ENCODE measurements around the gene IFRD2. TPM values are rescaled to one million over a fixed set of nuclear protein-coding genes. Genes with fewer than 3 reads are reported as not detected.
A peak's percentile ranks its signal among the peaks of the same experiment; 100 is the strongest.
"Not testable (repeated sequence)": the region's sequence is repeated elsewhere in the genome, so short reads cannot be mapped to it uniquely, and the experiment has no call there.

IFRD2 gene
- total and polyA plus RNA-seq, 5 donors: 50.9 to 67.6 (median 54.2) TPM

DNA sequence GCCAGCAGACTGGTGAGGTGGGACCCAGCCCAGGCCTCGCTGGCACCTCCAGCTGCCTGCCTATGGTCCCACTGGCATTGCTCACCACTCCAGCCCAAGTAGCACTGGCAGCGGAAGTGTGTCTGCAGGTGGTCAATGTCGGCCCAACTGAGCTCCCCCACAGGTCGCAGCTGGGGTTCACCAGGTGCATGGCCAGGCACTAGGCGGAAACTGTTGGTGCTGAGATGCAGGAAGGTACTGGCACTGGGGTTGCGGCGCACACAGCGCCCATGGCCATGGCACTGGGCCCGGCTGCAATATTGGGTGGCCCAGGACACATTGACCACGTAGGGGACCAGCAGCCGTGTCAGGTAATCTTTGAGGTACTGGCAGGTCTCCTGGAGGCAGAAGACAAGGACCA, 25.9 kb upstream of the IFRD2 start:
- Histone ChIP-seq H3K4me3 (ENCODE audit: low read length) (no peak overlapping the region), H3K9me3 (ENCODE audit: control insufficient read depth, low read length) (no peaks in the 10 kb centered on the region), H3K27me3 (ENCODE audit: control insufficient read depth, insufficient read depth) (no peaks in the 10 kb centered on the region), H3K27ac (ENCODE audit: low read length) (no peak overlapping the region), H3K4me1 (ENCODE audit: control insufficient read depth, insufficient read depth, low read length) (peaks cover 4% of the 10 kb centered on the region)
- 87% methylated on average over 11 of the region's 11 CpGs for WGBS
- intact Hi-C loops (cut with DNase I): no loop called here
- ATAC-seq (no peak), DNase-seq (peak in 1 of 3 donors; percentile 51)

GRCh38 chr3:50317300-50317699, 25.1 kb upstream of the IFRD2 start:
- H3K9me3 ChIP-seq (ENCODE audit: control insufficient read depth, low read length): no peaks in the 10 kb centered on the region
- peaks cover 4% of the 10 kb centered on the region for H3K4me1 ChIP-seq (ENCODE audit: control insufficient read depth, insufficient read depth, low read length)
- 49% methylated on average over 6 of the region's 6 CpGs for WGBS
- peak overlapping the region; percentile 9 for H3K27ac ChIP-seq (ENCODE audit: low read length)
- H3K4me3 ChIP-seq (ENCODE audit: low read length): no peak overlapping the region
- DNase-seq: peak in 2 of 3 donors; percentile 70 to 75
- intact Hi-C loops (cut with DNase I): no loop called here
- no peaks in the 10 kb centered on the region for H3K27me3 ChIP-seq (ENCODE audit: control insufficient read depth, insufficient read depth)
- ATAC-seq: no peak

GRCh38 chr3:50316657-50317242, 24.5 kb upstream of the IFRD2 start:
- peak in 1 of 2 donors; percentile 3 for ATAC-seq
- intact Hi-C loops (cut with DNase I): no loop called here
- DNase-seq: peak in 1 of 3 donors; percentile 62
- Histone ChIP-seq H3K4me3 (ENCODE audit: low read length) (no peak overlapping the region), H3K27me3 (ENCODE audit: control insufficient read depth, insufficient read depth) (no peaks in the 10 kb centered on the region), H3K9me3 (ENCODE audit: control insufficient read depth, low read length) (no peaks in the 10 kb centered on the region), H3K4me1 (ENCODE audit: control insufficient read depth, insufficient read depth, low read length) (peaks cover 4% of the 10 kb centered on the region), H3K27ac (ENCODE audit: low read length) (no peak overlapping the region)
- 67% methylated on average over 9 of the region's 9 CpGs for WGBS

- no peaks in the 10 kb centered on the region for H3K4me1 ChIP-seq (ENCODE audit: control insufficient read depth, insufficient read depth, low read length)
- intact Hi-C loops (cut with DNase I): no loop called here
- DNase-seq (peak in 1 of 3 donors; percentile 33), ATAC-seq (peak in 1 of 2 donors; percentile 38)
- no peaks in the 10 kb centered on the region for H3K27me3 ChIP-seq (ENCODE audit: control insufficient read depth, insufficient read depth)
- H3K27ac ChIP-seq (ENCODE audit: low read length): no peak overlapping the region
- no peaks in the 10 kb centered on the region for H3K9me3 ChIP-seq (ENCODE audit: control insufficient read depth, low read length)
- 98% methylated on average over 4 of the region's 4 CpGs for WGBS
- H3K4me3 ChIP-seq (ENCODE audit: low read length): no peak overlapping the region
These were observed 22.6 kb upstream of the IFRD2 start for GRCh38 chr3:50314816-50315215.

GRCh38 chr3:50314342-50314741, 22.1 kb upstream of the IFRD2 start:
- peak in 1 of 3 donors; percentile 28 for DNase-seq
- no peak overlapping the region for H3K4me3 ChIP-seq (ENCODE audit: low read length)
- WGBS: 81% methylated on average over 3 of the region's 3 CpGs
- H3K27ac ChIP-seq (ENCODE audit: low read length): no peak overlapping the region
- peak in 1 of 2 donors; percentile 7 for ATAC-seq
- H3K9me3 ChIP-seq (ENCODE audit: control insufficient read depth, low read length): no peaks in the 10 kb centered on the region
- H3K4me1 ChIP-seq (ENCODE audit: control insufficient read depth, insufficient read depth, low read length): no peaks in the 10 kb centered on the region
- H3K27me3 ChIP-seq (ENCODE audit: control insufficient read depth, insufficient read depth): no peaks in the 10 kb centered on the region
- intact Hi-C loops (cut with DNase I): no loop called here

DNA sequence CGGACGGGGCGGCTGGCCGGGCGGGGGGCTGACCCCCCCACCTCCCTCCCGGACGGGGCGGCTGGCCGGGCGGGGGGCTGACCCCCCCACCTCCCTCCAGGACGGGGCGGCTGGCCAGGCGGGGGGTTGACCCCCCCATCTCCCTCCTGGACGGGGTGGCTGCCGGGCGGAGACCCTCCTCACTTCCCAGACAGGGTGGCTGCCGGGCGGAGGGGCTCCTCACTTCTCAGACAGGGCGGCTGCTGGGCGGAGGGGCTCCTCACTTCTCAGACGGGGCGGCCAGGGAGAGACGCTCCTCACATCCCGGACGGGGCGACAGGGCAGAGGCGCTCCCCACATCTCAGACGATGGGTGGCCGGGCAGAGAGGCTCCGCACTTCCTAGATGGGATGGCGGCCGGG, 19.8 kb upstream of the IFRD2 start:
- H3K9me3 ChIP-seq (ENCODE audit: control insufficient read depth, low read length); intact Hi-C loops (cut with DNase I); H3K27me3 ChIP-seq (ENCODE audit: control insufficient read depth, insufficient read depth); DNase-seq; ATAC-seq; H3K27ac ChIP-seq (ENCODE audit: low read length); H3K4me1 ChIP-seq (ENCODE audit: control insufficient read depth, insufficient read depth, low read length); H3K4me3 ChIP-seq (ENCODE audit: low read length): not testable (repeated sequence)
- WGBS: 93% methylated on average over 32 of the region's 32 CpGs

DNA sequence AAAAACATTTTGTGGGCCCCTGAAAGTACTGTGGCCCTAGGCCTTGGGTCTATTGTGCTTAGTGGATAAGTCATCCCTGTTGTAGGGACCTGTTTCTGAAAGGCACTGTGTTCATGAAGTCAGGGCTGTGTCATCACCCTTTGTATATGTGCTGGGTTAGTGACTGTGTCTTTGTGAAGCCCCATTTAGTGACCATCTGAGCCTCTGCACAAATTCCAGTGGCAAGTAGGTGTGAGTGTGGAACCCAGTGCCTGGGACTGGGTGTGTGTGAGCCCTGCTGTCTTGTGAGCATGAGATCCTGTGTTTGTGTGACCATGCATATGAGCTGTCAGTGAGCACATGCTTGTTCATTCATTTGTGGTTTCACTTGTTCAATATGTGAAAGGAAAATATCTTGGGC, 12.4 kb upstream of the IFRD2 start:
- DNase-seq: no peak
- intact Hi-C loops (cut with DNase I): no loop called here
- H3K4me3 ChIP-seq (ENCODE audit: low read length): no peak overlapping the region
- no peak for ATAC-seq
- no peak overlapping the region for H3K27ac ChIP-seq (ENCODE audit: low read length)
- no peaks in the 10 kb centered on the region for H3K9me3 ChIP-seq (ENCODE audit: control insufficient read depth, low read length)
- H3K4me1 ChIP-seq (ENCODE audit: control insufficient read depth, insufficient read depth, low read length): peaks cover 5% of the 10 kb centered on the region
- no peaks in the 10 kb centered on the region for H3K27me3 ChIP-seq (ENCODE audit: control insufficient read depth, insufficient read depth)

DNA sequence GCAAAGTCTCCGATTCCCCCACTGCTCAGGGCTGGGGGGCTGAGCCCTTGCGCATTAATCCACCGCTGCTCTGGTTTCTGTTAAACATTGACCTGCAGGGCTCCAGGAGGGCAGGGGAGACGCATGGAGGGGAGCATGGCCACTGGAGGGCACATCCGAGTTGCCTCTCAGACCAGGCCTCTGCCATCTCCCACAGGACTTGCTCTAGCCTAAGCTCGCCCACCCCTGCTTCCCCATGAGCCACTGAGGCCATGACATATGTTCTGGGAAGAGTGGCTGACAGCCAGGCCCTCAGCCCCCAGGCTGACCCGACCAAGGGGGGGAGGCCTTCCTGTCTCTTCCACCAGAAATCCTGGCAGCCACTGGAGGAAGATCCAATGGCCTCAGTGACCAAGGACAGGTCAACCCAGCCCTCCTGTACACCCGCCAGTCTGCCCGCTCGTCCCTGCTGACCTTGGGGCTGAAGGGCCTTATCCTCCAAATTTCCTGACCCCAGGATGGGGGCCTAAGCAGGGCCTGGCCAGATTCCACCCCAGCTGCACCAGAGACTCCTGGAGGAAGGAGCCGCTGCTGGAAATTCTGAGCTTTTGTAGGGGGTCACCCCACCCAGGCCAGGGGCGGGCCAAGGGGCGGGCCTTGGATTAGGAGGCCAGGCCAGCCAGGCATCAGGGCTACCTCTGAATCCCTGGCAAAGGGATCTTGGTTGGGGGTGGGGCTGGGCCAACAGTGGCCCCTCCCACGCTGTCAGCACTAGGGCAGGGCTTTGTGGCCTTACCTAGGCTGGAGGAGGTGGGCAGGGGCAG, 11.0 kb upstream of the IFRD2 start, which contains the start of gene HYAL1:
HYAL1 (minus strand) TSS at position 562 of the 803 bp plus-strand sequence. CDS start 618 bp downstream, outside the sequence.
- Histone ChIP-seq H3K27me3 (ENCODE audit: control insufficient read depth, insufficient read depth) (no peaks in the 10 kb centered on the region), H3K4me3 (ENCODE audit: low read length) (peak within 1 kb of the TSS; percentile 24), H3K27ac (ENCODE audit: low read length) (peak within 1 kb of the TSS; percentile 80), H3K4me1 (ENCODE audit: control insufficient read depth, insufficient read depth, low read length) (peaks cover 9% of the 10 kb centered on the region), H3K9me3 (ENCODE audit: control insufficient read depth, low read length) (no peaks in the 10 kb centered on the region)
- ATAC-seq (peak; percentile 40 to 59), DNase-seq (peak; percentile 88 to 93 (median 92))
- intact Hi-C loops (cut with DNase I): no loop called here
- WGBS: 49% methylated on average over 14 of the region's 14 CpGs

DNA sequence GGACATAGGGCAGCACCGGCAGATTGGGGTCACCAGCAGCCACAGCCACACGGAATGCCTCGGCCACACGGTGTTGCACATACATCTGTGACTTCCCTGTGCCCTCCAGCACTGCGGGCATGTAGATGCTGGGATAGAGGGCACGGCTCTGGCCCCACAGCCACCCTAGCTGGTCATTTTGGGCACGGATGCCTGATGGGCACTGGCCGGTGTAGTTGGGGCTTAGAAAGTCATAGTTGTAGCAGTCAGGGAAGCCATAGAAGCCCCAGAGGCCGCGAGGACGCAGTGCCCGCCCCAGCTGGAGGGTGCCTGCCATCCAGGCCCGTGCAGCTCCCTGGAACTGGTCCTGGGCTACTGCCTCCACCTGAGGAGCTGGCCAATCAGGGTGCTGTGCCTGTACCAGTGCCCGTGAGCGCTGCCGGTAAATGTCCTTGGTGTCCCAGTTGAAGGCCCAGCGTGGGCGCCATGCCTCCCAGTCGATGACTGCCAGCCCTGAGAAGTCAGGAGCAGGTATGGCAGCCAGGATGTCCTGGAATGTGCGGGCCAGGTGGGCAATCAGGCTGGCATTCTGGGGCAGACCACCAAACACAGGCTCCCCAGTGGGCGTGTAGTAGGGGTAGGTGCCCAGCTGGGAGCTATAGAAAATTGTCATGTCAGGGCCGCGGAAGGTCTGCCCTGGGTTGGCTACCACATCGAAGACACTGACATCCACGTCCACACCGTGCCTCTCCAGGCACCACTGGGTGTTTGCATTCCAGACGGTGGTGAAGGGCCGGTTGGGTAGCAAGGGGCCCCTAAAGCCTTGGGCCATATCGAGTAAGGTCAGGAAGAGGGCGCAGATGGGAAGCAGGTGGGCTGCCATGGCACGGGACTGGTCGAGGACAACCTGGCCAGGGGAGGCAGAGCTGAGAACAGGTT, 10.1 kb upstream of the IFRD2 start:
- peak in 2 of 3 donors; percentile 66 to 67 for DNase-seq
- H3K27ac ChIP-seq (ENCODE audit: low read length): peak overlapping the region; percentile 80
- H3K4me1 ChIP-seq (ENCODE audit: control insufficient read depth, insufficient read depth, low read length): peaks cover 10% of the 10 kb centered on the region

GRCh38 chr3:50300681-50301254, 8.5 kb upstream of the IFRD2 start:
- DNase-seq (no peak), ATAC-seq (no peak)
- Histone ChIP-seq H3K27me3 (ENCODE audit: control insufficient read depth, insufficient read depth) (no peaks in the 10 kb centered on the region), H3K4me3 (ENCODE audit: low read length) (no peak overlapping the region), H3K9me3 (ENCODE audit: control insufficient read depth, low read length) (no peaks in the 10 kb centered on the region), H3K27ac (ENCODE audit: low read length) (peak overlapping the region; percentile 91), H3K4me1 (ENCODE audit: control insufficient read depth, insufficient read depth, low read length) (peaks cover 10% of the 10 kb centered on the region)
- intact Hi-C loops (cut with DNase I): no loop called here
- WGBS: 82% methylated on average over 6 of the region's 6 CpGs

More for the DNA sequence above, 10.1 kb upstream of the IFRD2 start:
- H3K4me3 ChIP-seq (ENCODE audit: low read length): peak overlapping the region; percentile 24
- intact Hi-C loops (cut with DNase I): no loop called here
- no peaks in the 10 kb centered on the region for H3K9me3 ChIP-seq (ENCODE audit: control insufficient read depth, low read length)
- ATAC-seq: no peak
- 76% methylated on average over 32 of the region's 32 CpGs for WGBS
- H3K27me3 ChIP-seq (ENCODE audit: control insufficient read depth, insufficient read depth): no peaks in the 10 kb centered on the region

All from right cardiac atrium (tissue), 5 donors.